ENCODE data around the gene PLGRKT. TPM values are rescaled to one million over a fixed set of nuclear protein-coding genes. Genes with fewer than 3 reads are reported as not detected.
"Not testable (repeated sequence)": the region's sequence is repeated elsewhere in the genome, so short reads cannot be mapped to it uniquely, and the experiment has no call there.

Gene PLGRKT
- total RNA-seq, 1 experiment from 2014 or later: 30.9 TPM

DNA sequence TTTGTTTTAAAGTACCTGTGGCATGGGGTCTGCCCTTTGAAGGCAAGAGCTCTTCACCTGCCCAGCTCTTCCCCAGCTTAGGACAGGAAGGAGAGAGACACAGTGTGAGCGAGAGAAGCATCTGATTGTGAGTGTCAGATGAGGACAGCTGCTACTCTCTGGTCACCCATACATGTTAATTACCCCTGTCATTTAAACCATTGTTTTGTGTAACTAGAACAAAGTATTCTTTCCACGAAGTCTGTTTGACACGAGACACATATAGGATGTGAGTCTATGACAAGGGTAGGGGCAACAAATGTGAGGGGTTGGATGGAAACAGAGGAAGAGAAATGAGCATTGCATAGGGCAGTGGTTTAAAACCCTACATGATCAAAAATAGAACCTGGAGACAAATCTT lies 9.6 kb upstream of the PLGRKT start:
- CTCF ChIA-PET: no interaction called here
- no TSS peak for BruUV-seq (replicated peaks)
- POLR2A ChIA-PET (ENCODE audit: low non-redundant PET): no interaction called here

DNA sequence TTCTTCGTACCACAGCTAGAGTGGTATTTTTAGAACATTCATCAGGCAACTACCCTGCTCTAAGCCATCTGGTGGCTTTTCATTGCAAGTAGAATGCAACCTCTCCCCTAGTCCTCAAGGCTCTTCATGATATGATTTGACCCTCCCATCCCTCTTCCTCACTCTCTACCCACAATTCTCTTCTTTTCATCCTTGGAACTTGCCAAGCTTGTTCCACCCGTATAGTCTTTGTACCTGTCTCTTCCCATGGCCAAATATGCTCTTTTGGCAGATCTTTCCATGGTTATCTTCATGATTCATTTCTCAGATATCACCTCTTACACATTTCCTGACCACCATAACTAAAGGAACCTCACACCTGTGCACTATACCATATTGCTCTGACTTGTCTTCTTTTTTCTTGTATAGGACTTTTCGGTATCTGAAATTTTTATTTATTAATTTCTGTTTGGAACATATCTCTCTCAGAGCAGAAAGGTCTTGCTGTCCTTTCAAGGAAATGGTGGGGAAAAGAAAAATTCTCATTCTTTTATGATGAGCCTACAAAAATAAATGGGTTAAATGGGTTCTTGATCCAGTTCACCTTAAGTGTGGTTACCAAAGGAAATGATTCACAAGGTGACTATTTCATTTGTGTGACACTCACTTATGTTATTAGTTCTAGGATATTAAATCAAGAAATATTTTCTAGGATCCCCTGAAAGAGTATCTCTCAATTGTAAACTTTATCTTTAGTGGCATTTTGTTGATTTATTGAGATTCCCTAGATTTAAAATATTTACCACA lies 8.9 kb upstream of the PLGRKT start:
- no TSS peak for BruUV-seq (replicated peaks)
- intact Hi-C loops (cut with micrococcal nuclease; ENCODE audit: unreplicated experiment): no loop called here
- DNase-seq (ENCODE audit: low spot score): no peak
- ChIA-PET POLR2A (ENCODE audit: low non-redundant PET) (no interaction called here), CTCF (no interaction called here)
- TF ChIP-seq, protein P1, sequence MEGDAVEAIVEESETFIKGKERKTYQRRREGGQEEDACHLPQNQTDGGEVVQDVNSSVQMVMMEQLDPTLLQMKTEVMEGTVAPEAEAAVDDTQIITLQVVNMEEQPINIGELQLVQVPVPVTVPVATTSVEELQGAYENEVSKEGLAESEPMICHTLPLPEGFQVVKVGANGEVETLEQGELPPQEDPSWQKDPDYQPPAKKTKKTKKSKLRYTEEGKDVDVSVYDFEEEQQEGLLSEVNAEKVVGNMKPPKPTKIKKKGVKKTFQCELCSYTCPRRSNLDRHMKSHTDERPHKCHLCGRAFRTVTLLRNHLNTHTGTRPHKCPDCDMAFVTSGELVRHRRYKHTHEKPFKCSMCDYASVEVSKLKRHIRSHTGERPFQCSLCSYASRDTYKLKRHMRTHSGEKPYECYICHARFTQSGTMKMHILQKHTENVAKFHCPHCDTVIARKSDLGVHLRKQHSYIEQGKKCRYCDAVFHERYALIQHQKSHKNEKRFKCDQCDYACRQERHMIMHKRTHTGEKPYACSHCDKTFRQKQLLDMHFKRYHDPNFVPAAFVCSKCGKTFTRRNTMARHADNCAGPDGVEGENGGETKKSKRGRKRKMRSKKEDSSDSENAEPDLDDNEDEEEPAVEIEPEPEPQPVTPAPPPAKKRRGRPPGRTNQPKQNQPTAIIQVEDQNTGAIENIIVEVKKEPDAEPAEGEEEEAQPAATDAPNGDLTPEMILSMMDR (conservative IDR thresholded peaks at IDR 0.05; ENCODE audit: low read depth, low read length): no peak
- no peak for TF ChIP-seq EZH2 (IDR thresholded peaks at IDR 0.05; ENCODE audit: borderline replicate concordance, low read depth, low read length, poor library complexity, severe bottlenecking)
- Histone ChIP-seq H3K4me3 (ENCODE audit: low read depth, low read length, poor library complexity, severe bottlenecking) (no peak overlapping the region), H3K9me3 (ENCODE audit: low read depth, low read length, poor library complexity, severe bottlenecking) (no peaks in the 10 kb centered on the region), H3K27me3 (replicated peaks; ENCODE audit: insufficient read depth, low read depth, low read length, poor library complexity) (no peaks in the 10 kb centered on the region), H3K27ac (ENCODE audit: low read depth, low read length, poor library complexity, severe bottlenecking) (no peak overlapping the region), H3K36me3 (ENCODE audit: insufficient read depth, low read length, poor library complexity, severe bottlenecking) (no peaks in the 10 kb centered on the region), H3K4me1 (ENCODE audit: insufficient read depth, low read length, poor library complexity, severe bottlenecking) (no peaks in the 10 kb centered on the region)

More for the DNA sequence above, 9.6 kb upstream of the PLGRKT start:
- Histone ChIP-seq H3K4me3 (ENCODE audit: low read depth, low read length, poor library complexity, severe bottlenecking) (no peak overlapping the region), H3K4me1 (ENCODE audit: insufficient read depth, low read length, poor library complexity, severe bottlenecking) (no peaks in the 10 kb centered on the region), H3K27me3 (replicated peaks; ENCODE audit: insufficient read depth, low read depth, low read length, poor library complexity) (no peaks in the 10 kb centered on the region), H3K27ac (ENCODE audit: low read depth, low read length, poor library complexity, severe bottlenecking) (no peak overlapping the region), H3K36me3 (ENCODE audit: insufficient read depth, low read length, poor library complexity, severe bottlenecking) (no peaks in the 10 kb centered on the region), H3K9me3 (ENCODE audit: low read depth, low read length, poor library complexity, severe bottlenecking) (no peaks in the 10 kb centered on the region)
- TF ChIP-seq, protein P1 (conservative IDR thresholded peaks at IDR 0.05; ENCODE audit: low read depth, low read length): no peak
- no peak for TF ChIP-seq EZH2 (IDR thresholded peaks at IDR 0.05; ENCODE audit: borderline replicate concordance, low read depth, low read length, poor library complexity, severe bottlenecking)
- DNase-seq (ENCODE audit: low spot score): no peak
- intact Hi-C loops (cut with micrococcal nuclease; ENCODE audit: unreplicated experiment): no loop called here

DNA sequence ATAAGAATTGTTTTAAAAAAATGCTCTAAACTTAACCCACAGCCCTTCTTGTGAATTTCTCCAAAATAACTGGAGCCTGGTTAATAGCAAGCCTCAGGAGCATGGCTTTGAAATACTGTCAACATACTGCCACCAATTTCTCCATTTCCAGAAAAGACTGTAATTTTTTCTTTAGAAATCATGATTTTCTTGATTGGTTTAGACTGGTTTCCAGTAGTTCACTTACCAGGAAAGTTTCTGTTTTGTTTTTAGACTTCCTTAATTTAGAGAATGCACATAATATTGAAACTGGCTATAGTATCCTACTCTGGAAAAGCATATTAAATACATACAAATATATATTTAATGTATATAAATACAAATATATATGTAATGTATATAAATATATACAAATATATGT lies 8.2 kb upstream of the PLGRKT start:
- Histone ChIP-seq H3K36me3 (ENCODE audit: insufficient read depth, low read length, poor library complexity, severe bottlenecking) (no peaks in the 10 kb centered on the region), H3K4me1 (ENCODE audit: insufficient read depth, low read length, poor library complexity, severe bottlenecking) (no peaks in the 10 kb centered on the region), H3K27me3 (replicated peaks; ENCODE audit: insufficient read depth, low read depth, low read length, poor library complexity) (no peaks in the 10 kb centered on the region), H3K4me3 (ENCODE audit: low read depth, low read length, poor library complexity, severe bottlenecking) (no peak overlapping the region), H3K27ac (ENCODE audit: low read depth, low read length, poor library complexity, severe bottlenecking) (no peak overlapping the region), H3K9me3 (ENCODE audit: low read depth, low read length, poor library complexity, severe bottlenecking) (no peaks in the 10 kb centered on the region)
- intact Hi-C loops (cut with micrococcal nuclease; ENCODE audit: unreplicated experiment): no loop called here
- BruUV-seq (replicated peaks): no TSS peak
- TF ChIP-seq EZH2 (IDR thresholded peaks at IDR 0.05; ENCODE audit: borderline replicate concordance, low read depth, low read length, poor library complexity, severe bottlenecking): no peak
- TF ChIP-seq, protein P1 (conservative IDR thresholded peaks at IDR 0.05; ENCODE audit: low read depth, low read length): no peak
- CTCF ChIA-PET: no interaction called here
- POLR2A ChIA-PET (ENCODE audit: low non-redundant PET): no interaction called here
- DNase-seq (ENCODE audit: low spot score): no peak

DNA sequence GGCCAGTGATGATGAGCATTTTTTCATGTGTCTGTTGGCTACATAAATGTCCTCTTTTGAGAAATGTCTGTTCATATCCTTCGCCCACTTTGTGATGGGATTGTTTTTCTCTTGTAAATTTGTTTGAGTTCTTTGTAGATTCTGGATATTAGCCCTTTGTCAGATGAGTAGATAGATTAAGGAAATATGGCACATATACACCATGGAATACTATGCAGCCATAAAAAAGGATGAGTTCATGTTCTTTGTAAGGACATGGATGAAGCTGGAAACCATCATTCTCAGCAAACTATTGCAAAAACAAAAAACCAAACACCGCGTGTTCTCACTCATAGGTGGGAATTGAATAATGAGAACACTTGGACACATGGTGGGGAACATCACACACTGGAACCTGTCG lies 7.4 kb upstream of the PLGRKT start:
- H3K36me3 ChIP-seq (ENCODE audit: insufficient read depth, low read length, poor library complexity, severe bottlenecking); H3K4me3 ChIP-seq (ENCODE audit: low read depth, low read length, poor library complexity, severe bottlenecking); BruUV-seq (replicated peaks); POLR2A ChIA-PET (ENCODE audit: low non-redundant PET); CTCF ChIA-PET; intact Hi-C loops (cut with micrococcal nuclease; ENCODE audit: unreplicated experiment); H3K27ac ChIP-seq (ENCODE audit: low read depth, low read length, poor library complexity, severe bottlenecking); H3K27me3 ChIP-seq (replicated peaks; ENCODE audit: insufficient read depth, low read depth, low read length, poor library complexity); H3K4me1 ChIP-seq (ENCODE audit: insufficient read depth, low read length, poor library complexity, severe bottlenecking); H3K9me3 ChIP-seq (ENCODE audit: low read depth, low read length, poor library complexity, severe bottlenecking); DNase-seq (ENCODE audit: low spot score): not testable (repeated sequence)
